B cell (primary cell): ENCODE data around the gene RAPGEF1. TPM values are rescaled to one million over a fixed set of nuclear protein-coding genes. Genes with fewer than 3 reads are reported as not detected.

Experiments used
- ATAC-seq: fragments of 200-7000 bp; cut with Tn5 transposase; one replicate; pipeline ENCODE4 v1.10.0; 2021; ENCODE audit warnings: low read depth, mild to moderate bottlenecking, moderate number of reproducible peaks, moderate library complexity
- CTCF ChIA-PET: fragments of 350-600 bp; sonication (Branson Sonifier 250); formaldehyde crosslinking; loops from one replicate; lab custom pipeline; 2021; ENCODE audit warnings: antibody characterized with exemption, inconsistent platforms; lab: Charles Lee
- POLR2A ChIA-PET: fragments of 350-600 bp; sonication (Branson Sonifier 250); formaldehyde crosslinking; loops from one replicate; lab custom pipeline; 2021; ENCODE audit warnings: antibody characterized with exemption; lab: Charles Lee
- DNase-seq: peaks from one replicate; pipeline ENCODE4 v3.0.0; 2013
- H2AFZ ChIP-seq: 2 replicates; pipeline ENCODE4 v1.6.1; 2012; ENCODE audit warnings: mild to moderate bottlenecking, low read depth, low read length; ENCODE audit not compliant: insufficient read depth, poor library complexity, severe bottlenecking
- H3K27ac ChIP-seq, 2 donors: 1 replicate in 1 of 2; 2 replicates in 1 of 2; pipeline ENCODE4 v1.5.1; 2012 to 2013; ENCODE audit warnings: low read length in 2 of 2, mild to moderate bottlenecking in 2 of 2, moderate library complexity in 1 of 2
- H3K27me3 ChIP-seq, 4 experiments: fragments of 200-600 bp in 1 of 4; sonication (generic) in 1 of 4; replicated peaks in 1 of 4; 1 replicate in 2 of 4; 2 replicates in 2 of 4; pipeline versions ENCODE4 v1.6.1 to v1.7.0; 2013 to 2016; ENCODE audit warnings: low read length in 3 of 4, mild to moderate bottlenecking in 2 of 4, mixed read lengths in 1 of 4, moderate library complexity in 1 of 4; ENCODE audit not compliant: insufficient read depth in 4 of 4, control insufficient read depth in 3 of 4; ENCODE audit errors: control extremely low read depth in 1 of 4
- H3K36me3 ChIP-seq, 2 experiments: replicated peaks in 1 of 2; 1 replicate in 1 of 2; 2 replicates in 1 of 2; pipeline versions ENCODE4 v1.6.1 to v1.7.1; 2013; ENCODE audit warnings: low read length in 1 of 2; ENCODE audit not compliant: insufficient read depth in 2 of 2, control insufficient read depth in 1 of 2; ENCODE audit errors: control extremely low read depth in 1 of 2, extremely low read depth in 1 of 2
- H3K4me1 ChIP-seq, 2 donors: fragments of 200-600 bp in 1 of 2; sonication (generic) in 1 of 2; 1 replicate in 1 of 2; 2 replicates in 1 of 2; pipeline versions ENCODE4 v1.5.1 to v1.6.1; 2013 to 2017; ENCODE audit warnings: low read length in 2 of 2; ENCODE audit not compliant: control insufficient read depth in 2 of 2, insufficient read depth in 2 of 2
- H3K4me2 ChIP-seq: replicated peaks from 2 replicates; pipeline ENCODE3; 2012; ENCODE audit warnings: mild to moderate bottlenecking, low read depth, low read length; ENCODE audit not compliant: poor library complexity, severe bottlenecking
- H3K4me3 ChIP-seq, 5 experiments: fragments of 200-600 bp in 1 of 5; sonication (generic) in 1 of 5; 1 replicate in 3 of 5; 2 replicates in 2 of 5; pipeline versions ENCODE4 v1.5.1 to v1.7.0; 2011 to 2016; ENCODE audit warnings: low read length in 4 of 5, mild to moderate bottlenecking in 4 of 5, low read depth in 2 of 5, control low read depth in 1 of 5, moderate library complexity in 1 of 5; ENCODE audit not compliant: insufficient read depth in 1 of 5; ENCODE audit errors: control extremely low read depth in 1 of 5, extremely low read depth in 1 of 5
- H3K79me2 ChIP-seq: fragments of 200-600 bp; sonication (generic); one replicate; pipeline ENCODE4 v1.6.0; 2016; ENCODE audit warnings: low read length; ENCODE audit not compliant: control insufficient read depth, insufficient read depth
- H3K9ac ChIP-seq: fragments of 200-600 bp; sonication (generic); 2 replicates; pipeline ENCODE4 v1.6.1; 2017; ENCODE audit warnings: mild to moderate bottlenecking, low read length, moderate library complexity
- H3K9me3 ChIP-seq, 3 donors: one replicate each; pipeline versions ENCODE4 v1.6.1 to v1.7.1; 2013; ENCODE audit warnings: low read length in 2 of 3; ENCODE audit not compliant: control insufficient read depth in 2 of 3, insufficient read depth in 1 of 3; ENCODE audit errors: control extremely low read depth in 1 of 3
- H4K20me1 ChIP-seq: 2 replicates; pipeline ENCODE4 v1.6.0; 2012; ENCODE audit warnings: mild to moderate bottlenecking, low read length; ENCODE audit not compliant: insufficient read depth, control insufficient read depth, poor library complexity, severe bottlenecking
- H3K27ac Mint-ChIP-seq: one replicate; pipeline ENCODE4 v1.8.0; 2021; ENCODE audit warnings: mixed read lengths
- H3K27me3 Mint-ChIP-seq: one replicate; pipeline ENCODE4 v1.8.0; 2021; ENCODE audit warnings: mixed read lengths
- H3K4me1 Mint-ChIP-seq: one replicate; pipeline ENCODE4 v1.8.0; 2021; ENCODE audit warnings: mixed read lengths
- H3K4me3 Mint-ChIP-seq: one replicate; pipeline ENCODE4 v1.8.0; 2021; ENCODE audit warnings: mixed read lengths
- H3K9me3 Mint-ChIP-seq: one replicate; pipeline ENCODE4 v1.8.0; 2022; ENCODE audit warnings: mixed read lengths; ENCODE audit not compliant: insufficient read depth
- CTCF ChIP-seq: fragments of 200-600 bp; IDR thresholded peaks from one replicate; pipeline ENCODE4 v1.8.0; 2022; ENCODE audit warnings: antibody characterized with exemption, mild to moderate bottlenecking
- EZH2 ChIP-seq: IDR thresholded peaks from 2 replicates; pipeline ENCODE4 v1.6.1; 2012; ENCODE audit warnings: borderline replicate concordance, low read depth, mild to moderate bottlenecking, moderate library complexity, low read length; ENCODE audit not compliant: insufficient read depth, poor library complexity, severe bottlenecking
- WGBS: methylation state at CpG from one replicate; pipeline ENCODE4 v1.1.5; 2013; ENCODE audit warnings: missing lambda C conversion rate; ENCODE audit not compliant: insufficient coverage; 5-methylcytosine and 5-hydroxymethylcytosine counted together
- intact Hi-C: fragments of 100-400 bp; cut with micrococcal nuclease; formaldehyde crosslinking; loops from one replicate; pipeline ENCODE4 v1.10.0; 2022
- polyA plus RNA-seq: library from polyadenylated mRNA; depleted of rRNA; stranded (reverse); fragments of >200 nt; gene quantifications from 2 replicates; pipeline ENCODE4 v1.2.3, GENCODE V29; 2012
- total RNA-seq, 2 donors: library from RNA; stranded (reverse); fragments of 120-200 nt in 1 of 2; gene quantifications; 1 replicate in 1 of 2; 2 replicates in 1 of 2; pipeline versions ENCODE4 v1.2.3 to v1.2.4, GENCODE V29; 2013 to 2022

RAPGEF1 gene
- total and polyA plus RNA-seq, 2 donors (not counting 1 experiment from before 2014, with no cell fraction given), result 134 to 447 TPM

GRCh38 chr9:131701789-131702337 is 38.0 kb downstream of the RAPGEF1 start:
- H4K20me1 ChIP-seq, result peaks cover 96% of the 10 kb centered on the region
- no peak overlapping the region for H2AFZ ChIP-seq
- intact Hi-C loops, result loop anchor here (2.0 kb wide), 1 partner anchor 19 kb away; no protein-coding TSS in a partner anchor
- H3K4me3 Mint-ChIP-seq, result peak overlapping the region; percentile 38
- peaks cover 100% of the 10 kb centered on the region for H3K79me2 ChIP-seq
- H3K4me2 ChIP-seq, result peak overlapping the region; percentile 51
- peak overlapping the region; percentile 21 for H3K27ac Mint-ChIP-seq
- 89% methylated on average over 3 of the region's 6 CpGs for WGBS
- H3K9ac ChIP-seq, result no peak overlapping the region
- ChIA-PET POLR2A (no interaction called here), CTCF (interaction anchor here (1.1 kb wide), 2 partner anchors 14 to 24 kb away, joined by 3 to 4 read pairs; no protein-coding TSS in a partner anchor)
- H3K9me3 Mint-ChIP-seq, result no peaks in the 10 kb centered on the region
- DNase-seq (no peak), ATAC-seq (no peak)
- no peaks in the 10 kb centered on the region for H3K9me3 ChIP-seq
- H3K27me3 Mint-ChIP-seq, result no peaks in the 10 kb centered on the region
- peaks cover 96% of the 10 kb centered on the region for H3K4me1 Mint-ChIP-seq
- peak overlapping the region in 1 of 2 donors; percentile 5 for H3K27ac ChIP-seq
- no peak for TF ChIP-seq CTCF
- TF ChIP-seq EZH2, result no peak
- no peaks in the 10 kb centered on the region for H3K36me3 ChIP-seq
- peaks cover 85 to 92% of the 10 kb centered on the region in 2 donors for H3K4me1 ChIP-seq
- no peaks in the 10 kb centered on the region for H3K27me3 ChIP-seq
- no peak overlapping the region for H3K4me3 ChIP-seq

GRCh38 chr9:131701436-131701781 is 38.5 kb downstream of the RAPGEF1 start:
- ChIA-PET CTCF (interaction anchor here (1.1 kb wide), 2 partner anchors 15 to 24 kb away, joined by 3 to 4 read pairs; no protein-coding TSS in a partner anchor), POLR2A (no interaction called here)
- peaks cover 85 to 91% of the 10 kb centered on the region in 2 donors for H3K4me1 ChIP-seq

More at GRCh38 chr9:131701436-131701781, 38.5 kb downstream of the RAPGEF1 start:
- Mint-ChIP-seq H3K27me3 (no peaks in the 10 kb centered on the region), H3K4me1 (peaks cover 96% of the 10 kb centered on the region), H3K9me3 (no peaks in the 10 kb centered on the region), H3K27ac (peak overlapping the region; percentile 59), H3K4me3 (peak overlapping the region; percentile 63)
- intact Hi-C loops, result no loop called here
- no peaks in the 10 kb centered on the region for H3K9me3 ChIP-seq
- peaks cover 100% of the 10 kb centered on the region for H3K79me2 ChIP-seq
- H3K4me3 ChIP-seq, result peak overlapping the region in 1 of 5 experiments; percentile 11
- H3K9ac ChIP-seq, result peak overlapping the region; percentile 10
- no peaks in the 10 kb centered on the region for H3K36me3 ChIP-seq
- no peak for DNase-seq
- peaks cover 95% of the 10 kb centered on the region for H4K20me1 ChIP-seq
- peak overlapping the region in 1 of 2 donors; percentile 11 for H3K27ac ChIP-seq
- no CpG with 5 or more reads among the region's 1 CpG for WGBS
- ATAC-seq, result no peak
- TF ChIP-seq CTCF (no peak), EZH2 (no peak)
- H2AFZ ChIP-seq, result no peak overlapping the region
- H3K27me3 ChIP-seq, result no peaks in the 10 kb centered on the region
- peak overlapping the region; percentile 51 for H3K4me2 ChIP-seq
